AG09319 (cell line): ENCODE results near the gene ESR2.
"Not testable (repeated sequence)": the region's sequence is repeated elsewhere in the genome, so short reads cannot be mapped to it uniquely, and the experiment has no call there.

Source experiments
- DNase-seq: peaks from one replicate; pipeline ENCODE4 v3.0.0-alpha.2; 2010; ENCODE audit warnings: low read depth; ENCODE audit errors: extremely low read depth
- CTCF ChIP-seq: IDR thresholded peaks from 2 replicates; pipeline ENCODE4 v1.5.1; 2011; ENCODE audit warnings: low read depth, mild to moderate bottlenecking, inconsistent platforms, low read length, moderate library complexity

ESR2 gene

GRCh38 chr14:64126548-64126947 is 167.6 kb downstream of the ESR2 start:
- DNase-seq = no peak
- TF ChIP-seq CTCF = no peak

DNA sequence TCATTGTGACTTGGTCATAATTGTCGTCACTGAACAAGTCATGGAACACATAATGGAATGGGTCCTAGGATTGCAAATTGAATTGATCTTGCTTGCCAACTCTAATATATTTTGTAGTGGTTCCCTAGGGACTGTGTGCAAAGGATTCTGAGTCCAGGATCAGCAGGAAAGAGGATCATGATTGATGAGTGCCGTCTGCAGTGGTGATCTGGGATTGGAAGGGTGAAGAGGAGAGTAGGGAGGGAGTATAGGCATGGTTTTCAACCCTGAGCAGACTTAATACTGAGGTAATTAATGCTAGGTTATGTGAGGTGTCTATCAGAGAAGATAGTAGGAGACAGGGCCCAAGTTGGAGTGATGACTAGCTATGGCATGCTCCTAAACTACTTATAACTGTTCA is 168.9 kb downstream of the ESR2 start:
- DNase-seq = no peak
- TF ChIP-seq CTCF = no peak

GRCh38 chr14:64123241-64123822 is 170.8 kb downstream of the ESR2 start:
- DNase-seq = no peak
- TF ChIP-seq CTCF = no peak

DNA sequence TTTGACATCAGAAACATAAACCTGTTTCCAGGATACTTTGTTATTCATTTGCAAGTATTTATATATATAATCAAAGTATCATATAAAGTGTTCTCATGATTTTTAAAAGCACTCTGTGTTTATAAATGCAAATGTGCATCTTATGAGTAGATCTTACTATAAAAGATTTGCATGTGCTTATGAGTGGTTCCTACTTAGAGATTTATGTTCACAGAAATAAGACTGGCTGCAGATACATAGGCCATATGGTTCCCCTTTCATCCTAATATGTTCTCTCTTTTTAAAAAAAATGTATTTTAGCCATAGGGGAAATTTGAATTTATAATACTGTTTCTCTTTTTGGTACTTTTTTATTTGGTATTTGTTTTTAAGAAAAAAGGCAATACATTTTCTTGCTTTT is 174.2 kb downstream of the ESR2 start:
- DNase-seq = no peak
- no peak for TF ChIP-seq CTCF

DNA sequence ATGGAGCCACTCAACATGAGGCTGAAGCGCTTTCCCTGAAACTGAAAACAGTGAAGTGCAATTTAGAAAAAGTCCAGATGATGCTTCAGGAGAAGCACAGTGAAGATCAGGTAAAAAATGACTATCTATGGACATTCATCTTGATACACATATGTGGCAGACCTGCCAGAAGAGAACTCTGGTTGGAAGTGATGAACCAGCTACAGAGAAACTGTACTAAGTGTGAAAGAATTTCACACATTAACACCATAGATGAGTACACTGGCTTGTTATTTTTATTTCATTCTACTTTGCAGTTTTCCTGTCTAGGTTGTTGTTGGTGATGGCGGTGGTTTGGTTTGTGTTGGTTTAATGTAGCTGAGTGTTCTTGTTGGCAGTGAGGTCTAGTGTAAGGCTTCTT is 174.7 kb downstream of the ESR2 start:
- no peak for DNase-seq
- no peak for TF ChIP-seq CTCF

GRCh38 chr14:64118892-64119291 is 175.3 kb downstream of the ESR2 start:
- DNase-seq = no peak
- TF ChIP-seq CTCF = no peak

GRCh38 chr14:64118403-64118742 is 175.8 kb downstream of the ESR2 start:
- not testable (repeated sequence) for DNase-seq

- peak; percentile 13 for TF ChIP-seq CTCF
Observed at GRCh38 chr14:64117671-64118402, 176.3 kb downstream of the ESR2 start.

More at GRCh38 chr14:64117671-64118402, 176.3 kb downstream of the ESR2 start:
- peak; percentile 52 for DNase-seq
